ENCODE data around the gene RPL10A.
A peak's percentile ranks its signal among the peaks of the same experiment; 100 is the strongest.
"Not testable (repeated sequence)": the region's sequence is repeated elsewhere in the genome, so short reads cannot be mapped to it uniquely, and the experiment has no call there.

Gene RPL10A
- long read RNA-seq, donor 1, transcript RPL10A-202 (5 exons, 1,063 nt), result minor isoform, 171 of 2,465 reads
- long read RNA-seq, donor 1, transcript RPL10A-201 (6 exons, 716 nt), result major isoform, 1,570 of 2,465 reads
- long read RNA-seq, donor 1, transcript RPL10A-203 (5 exons, 1,069 nt), result minor isoform, 13 of 2,465 reads
- long read RNA-seq, donor 1, transcript RPL10A-204 (6 exons, 962 nt), result minor isoform, 10 of 2,465 reads
- long read RNA-seq, donor 1, partial matches to known transcripts, result 555 of 2,465 reads
- long read RNA-seq, donor 1, other reads (novel, unspliced or antisense), result 146 of 2,465 reads
- long read RNA-seq, donor 2, transcript RPL10A-203 (5 exons, 1,069 nt), result minor isoform, 8 of 1,142 reads
- long read RNA-seq, donor 2, transcript RPL10A-204 (6 exons, 962 nt), result minor isoform, 8 of 1,142 reads
- long read RNA-seq, donor 2, transcript RPL10A-201 (6 exons, 716 nt), result major isoform, 771 of 1,142 reads
- long read RNA-seq, donor 2, transcript RPL10A-202 (5 exons, 1,063 nt), result minor isoform, 72 of 1,142 reads
- long read RNA-seq, donor 2, partial matches to known transcripts, result 223 of 1,142 reads
- long read RNA-seq, donor 2, other reads (novel, unspliced or antisense), result 59 of 1,142 reads
- long read RNA-seq, donor 3, transcript RPL10A-202 (5 exons, 1,063 nt), result minor isoform, 83 of 749 reads
- long read RNA-seq, donor 3, transcript RPL10A-201 (6 exons, 716 nt), result major isoform, 433 of 749 reads
- long read RNA-seq, donor 3, partial matches to known transcripts, result 197 of 749 reads
- long read RNA-seq, donor 3, other reads (novel, unspliced or antisense), result 31 of 749 reads
- long read RNA-seq, donor 4, transcript RPL10A-204 (6 exons, 962 nt), result minor isoform, 10 of 1,344 reads
- long read RNA-seq, donor 4, transcript RPL10A-202 (5 exons, 1,063 nt), result minor isoform, 138 of 1,344 reads
- long read RNA-seq, donor 4, transcript RPL10A-201 (6 exons, 716 nt), result major isoform, 704 of 1,344 reads
- long read RNA-seq, donor 4, transcript RPL10A-203 (5 exons, 1,069 nt), result minor isoform, 10 of 1,344 reads
- long read RNA-seq, donor 4, partial matches to known transcripts, result 427 of 1,344 reads
- long read RNA-seq, donor 4, other reads (novel, unspliced or antisense), result 54 of 1,344 reads
- long read RNA-seq, donor 5, transcript RPL10A-204 (6 exons, 962 nt), result minor isoform, 5 of 1,747 reads
- long read RNA-seq, donor 5, transcript RPL10A-202 (5 exons, 1,063 nt), result minor isoform, 124 of 1,747 reads
- long read RNA-seq, donor 5, transcript RPL10A-203 (5 exons, 1,069 nt), result minor isoform, 10 of 1,747 reads
- long read RNA-seq, donor 5, transcript RPL10A-201 (6 exons, 716 nt), result major isoform, 1,255 of 1,747 reads
- long read RNA-seq, donor 5, partial matches to known transcripts, result 272 of 1,747 reads
- long read RNA-seq, donor 5, other reads (novel, unspliced or antisense), result 80 of 1,747 reads
- long read RNA-seq, donor 6, transcript RPL10A-201 (6 exons, 716 nt), result major isoform, 846 of 1,332 reads
- long read RNA-seq, donor 6, transcript RPL10A-202 (5 exons, 1,063 nt), result minor isoform, 119 of 1,332 reads
- long read RNA-seq, donor 6, transcript RPL10A-203 (5 exons, 1,069 nt), result minor isoform, 13 of 1,332 reads
- long read RNA-seq, donor 6, partial matches to known transcripts, result 268 of 1,332 reads
- long read RNA-seq, donor 6, other reads (novel, unspliced or antisense), result 82 of 1,332 reads
- long read RNA-seq, donor 7, transcript RPL10A-202 (5 exons, 1,063 nt), result minor isoform, 149 of 2,090 reads
- long read RNA-seq, donor 7, transcript RPL10A-201 (6 exons, 716 nt), result major isoform, 1,345 of 2,090 reads
- long read RNA-seq, donor 7, transcript RPL10A-204 (6 exons, 962 nt), result minor isoform, 8 of 2,090 reads
- long read RNA-seq, donor 7, transcript RPL10A-203 (5 exons, 1,069 nt), result minor isoform, 18 of 2,090 reads
- long read RNA-seq, donor 7, partial matches to known transcripts, result 446 of 2,090 reads
- long read RNA-seq, donor 7, other reads (novel, unspliced or antisense), result 123 of 2,090 reads
- long read RNA-seq, donor 8, transcript RPL10A-202 (5 exons, 1,063 nt), result minor isoform, 79 of 1,229 reads
- long read RNA-seq, donor 8, transcript RPL10A-201 (6 exons, 716 nt), result major isoform, 822 of 1,229 reads
- long read RNA-seq, donor 8, transcript RPL10A-203 (5 exons, 1,069 nt), result minor isoform, 6 of 1,229 reads
- long read RNA-seq, donor 8, partial matches to known transcripts, result 251 of 1,229 reads
- long read RNA-seq, donor 8, other reads (novel, unspliced or antisense), result 67 of 1,229 reads

DNA sequence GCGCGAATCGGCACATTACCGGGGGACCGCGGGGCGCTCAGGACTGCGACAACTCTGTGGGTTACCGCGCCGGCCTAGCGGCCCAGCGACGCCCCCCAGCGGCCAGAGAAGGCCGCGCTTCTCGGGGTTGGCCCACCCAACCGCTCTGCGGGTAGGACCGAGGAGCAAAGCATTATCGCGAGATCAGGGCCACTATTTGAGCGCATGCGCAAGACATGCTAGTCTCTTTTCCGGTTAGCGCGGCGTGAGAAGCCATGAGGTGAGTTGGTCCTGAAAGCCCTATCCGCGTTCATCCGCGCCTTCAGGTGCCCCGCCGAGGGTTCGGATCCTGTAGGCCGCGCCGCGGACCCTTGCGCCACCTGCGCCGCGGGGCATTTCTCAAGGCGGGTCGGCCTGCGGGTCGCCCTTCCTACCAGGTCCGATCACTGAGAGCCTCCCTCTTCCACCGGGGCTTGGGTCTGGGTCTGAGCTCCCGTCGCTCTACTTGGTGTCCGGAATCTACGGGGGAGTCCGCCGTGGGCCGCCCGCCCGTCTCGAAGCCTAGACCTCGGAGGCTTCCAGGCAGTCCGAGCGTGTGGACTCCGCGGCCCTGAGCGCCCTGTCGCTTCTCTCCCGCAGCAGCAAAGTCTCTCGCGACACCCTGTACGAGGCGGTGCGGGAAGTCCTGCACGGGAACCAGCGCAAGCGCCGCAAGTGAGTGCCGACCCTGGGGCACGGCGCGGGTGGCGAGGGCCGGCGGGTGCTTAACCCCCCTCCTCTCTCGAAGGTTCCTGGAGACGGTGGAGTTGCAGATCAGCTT is at the start of gene RPL10A:
RPL10A (plus strand) TSS at position 221 of the 799 bp plus-strand sequence; CDS start at position 255, 34 bp downstream.
- DNase-seq, result peak; percentile 96

DNA sequence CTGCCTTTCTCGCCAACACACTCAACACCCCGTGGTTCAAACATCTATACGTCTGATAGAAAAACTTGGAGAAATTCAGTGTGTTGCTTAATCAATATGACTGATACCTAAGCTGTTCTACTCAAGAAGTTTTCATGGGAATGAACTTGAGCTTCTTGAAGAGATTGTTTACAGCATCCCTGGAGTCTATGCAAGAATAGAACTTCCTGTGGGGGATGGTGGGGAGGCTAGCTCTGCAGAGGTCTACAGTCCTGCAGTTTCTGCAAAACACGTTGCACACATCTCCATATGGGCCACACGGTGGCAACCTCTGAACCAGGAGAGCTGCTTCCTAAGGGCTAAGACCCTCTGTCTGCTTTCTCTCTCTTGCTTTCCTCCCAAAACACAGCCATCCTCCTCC is 48.8 kb upstream of the RPL10A start:
- no peak for DNase-seq

DNA sequence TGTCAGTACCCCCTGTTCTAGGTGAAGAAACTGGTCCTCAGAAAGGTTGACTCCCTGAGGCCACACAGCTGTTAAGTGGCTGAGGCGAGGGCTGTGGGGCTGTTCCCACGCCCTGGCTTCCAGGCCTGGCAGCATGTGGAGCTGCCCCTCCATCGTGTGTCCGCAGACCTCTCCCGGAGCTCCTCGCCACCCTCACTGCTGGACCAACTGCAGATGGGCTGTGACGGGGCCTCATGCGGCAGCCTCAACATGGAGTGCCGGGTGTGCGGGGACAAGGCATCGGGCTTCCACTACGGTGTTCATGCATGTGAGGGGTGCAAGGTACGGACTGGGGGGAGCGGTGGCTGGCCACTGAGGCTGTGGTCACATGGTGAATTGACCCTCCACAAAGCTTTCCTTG is 48.2 kb upstream of the RPL10A start:
- DNase-seq, result no peak

DNA sequence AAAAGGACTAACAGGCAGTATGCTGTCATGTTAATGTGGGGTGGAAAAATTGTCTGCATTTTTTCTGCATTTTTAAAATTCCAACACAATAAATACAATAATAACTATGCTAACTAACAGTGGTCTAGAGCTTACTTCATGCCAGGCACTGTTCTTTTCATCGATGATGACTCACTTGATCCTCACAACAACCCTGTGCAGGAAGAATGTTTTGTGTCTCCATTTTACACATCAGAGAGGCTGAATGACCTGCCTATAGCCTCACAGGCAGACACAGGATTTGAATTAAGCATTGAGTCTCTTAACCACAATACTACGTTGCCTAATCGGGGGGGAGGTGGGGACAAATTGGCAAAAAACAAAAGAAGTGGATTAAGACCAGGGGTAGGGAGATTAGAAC is 42.9 kb upstream of the RPL10A start:
- DNase-seq, result no peak

DNA sequence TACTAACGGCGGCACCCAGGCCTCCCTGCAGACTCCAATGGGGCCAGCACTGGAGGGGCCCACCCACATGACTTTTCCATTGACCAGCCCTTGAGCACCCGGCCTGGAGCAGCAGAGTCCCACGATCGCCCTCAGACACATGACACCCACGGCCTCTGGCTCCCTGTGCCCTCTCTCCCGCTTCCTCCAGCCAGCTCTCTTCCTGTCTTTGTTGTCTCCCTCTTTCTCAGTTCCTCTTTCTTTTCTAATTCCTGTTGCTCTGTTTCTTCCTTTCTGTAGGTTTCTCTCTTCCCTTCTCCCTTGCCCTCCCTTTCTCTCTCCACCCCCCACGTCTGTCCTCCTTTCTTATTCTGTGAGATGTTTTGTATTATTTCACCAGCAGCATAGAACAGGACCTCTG is 42.1 kb upstream of the RPL10A start:
- no peak for DNase-seq

DNA sequence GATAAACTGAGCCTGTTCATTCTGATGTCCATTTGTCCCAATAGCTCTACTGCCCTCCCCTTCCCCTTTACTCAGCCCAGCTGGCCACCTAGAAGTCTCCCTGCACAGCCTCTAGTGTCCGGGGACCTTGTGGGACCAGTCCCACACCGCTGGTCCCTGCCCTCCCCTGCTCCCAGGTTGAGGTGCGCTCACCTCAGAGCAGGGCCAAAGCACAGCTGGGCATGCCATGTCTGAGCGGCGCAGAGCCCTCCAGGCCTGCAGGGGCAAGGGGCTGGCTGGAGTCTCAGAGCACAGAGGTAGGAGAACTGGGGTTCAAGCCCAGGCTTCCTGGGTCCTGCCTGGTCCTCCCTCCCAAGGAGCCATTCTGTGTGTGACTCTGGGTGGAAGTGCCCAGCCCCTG is 40.8 kb upstream of the RPL10A start:
- DNase-seq, result no peak

DNA sequence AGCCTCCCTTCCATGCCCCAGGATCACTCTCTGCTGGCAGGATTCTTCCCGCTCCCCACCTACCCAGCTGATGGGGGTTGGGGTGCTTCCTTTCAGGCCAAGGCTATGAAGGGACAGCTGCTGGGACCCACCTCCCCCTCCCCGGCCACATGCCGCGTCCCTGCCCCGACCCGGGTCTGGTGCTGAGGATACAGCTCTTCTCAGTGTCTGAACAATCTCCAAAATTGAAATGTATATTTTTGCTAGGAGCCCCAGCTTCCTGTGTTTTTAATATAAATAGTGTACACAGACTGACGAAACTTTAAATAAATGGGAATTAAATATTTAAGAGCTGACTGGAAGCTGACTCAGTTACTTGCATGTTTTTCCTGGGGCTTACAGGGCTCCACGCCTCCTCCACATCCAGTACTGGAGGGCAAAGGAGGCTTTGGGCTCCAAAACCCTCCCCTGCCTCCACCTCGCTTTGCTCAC is 40.3 kb upstream of the RPL10A start:
- no peak for DNase-seq

DNA sequence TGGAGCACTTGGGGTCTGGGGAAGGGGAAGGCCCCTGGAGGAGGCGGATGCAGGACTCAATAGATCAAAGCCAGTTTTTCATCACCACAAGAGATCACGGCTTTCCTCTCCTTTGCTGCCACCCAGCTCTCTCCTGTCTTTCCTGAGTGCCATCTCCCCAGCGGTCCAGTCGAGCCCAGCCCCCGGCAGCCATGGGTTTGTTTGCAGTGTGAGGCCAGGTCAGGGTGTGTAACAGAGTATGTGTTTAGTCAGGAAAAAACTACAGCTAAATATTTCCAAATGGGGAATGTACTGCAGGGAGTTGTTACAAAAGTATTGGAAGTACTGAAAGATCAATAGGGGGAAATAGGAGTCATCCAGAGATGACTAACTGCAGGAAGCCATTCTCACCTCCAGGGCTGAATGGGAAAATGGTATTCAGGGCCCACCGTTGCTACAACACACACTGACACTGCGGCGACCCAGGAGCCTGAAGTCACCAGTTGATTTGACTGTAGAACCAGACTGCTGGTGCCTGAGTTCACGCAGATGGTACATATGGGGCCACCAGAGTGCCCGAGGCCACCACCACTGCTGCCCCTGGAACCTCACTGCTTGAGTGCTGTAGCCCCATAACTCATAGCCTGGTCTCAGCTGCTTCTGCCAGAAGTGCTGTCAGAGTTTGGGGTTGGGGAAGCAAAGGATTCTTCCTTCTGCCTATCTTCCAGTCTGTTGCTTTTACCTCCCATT is 39.6 kb upstream of the RPL10A start:
- DNase-seq, result no peak

DNA sequence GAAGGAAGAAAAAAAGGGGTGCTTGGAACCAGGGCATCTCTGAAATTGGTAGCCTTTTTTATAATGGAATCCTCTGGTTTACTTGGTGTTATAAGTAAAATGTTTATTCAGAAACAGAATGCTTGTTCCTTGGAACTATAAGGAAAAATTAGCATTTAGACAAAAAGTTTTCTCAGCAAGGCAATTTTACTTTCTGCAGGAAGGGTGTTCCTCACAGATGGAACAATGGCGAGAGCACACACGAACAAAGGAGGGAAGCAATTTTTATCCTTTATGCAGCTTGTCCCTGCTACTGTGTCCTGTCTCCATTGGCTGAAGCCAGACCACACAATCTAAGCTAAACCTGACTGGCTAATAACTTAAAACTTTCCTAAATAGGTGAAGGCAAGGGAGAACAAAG is 38.7 kb upstream of the RPL10A start:
- no peak for DNase-seq

DNA sequence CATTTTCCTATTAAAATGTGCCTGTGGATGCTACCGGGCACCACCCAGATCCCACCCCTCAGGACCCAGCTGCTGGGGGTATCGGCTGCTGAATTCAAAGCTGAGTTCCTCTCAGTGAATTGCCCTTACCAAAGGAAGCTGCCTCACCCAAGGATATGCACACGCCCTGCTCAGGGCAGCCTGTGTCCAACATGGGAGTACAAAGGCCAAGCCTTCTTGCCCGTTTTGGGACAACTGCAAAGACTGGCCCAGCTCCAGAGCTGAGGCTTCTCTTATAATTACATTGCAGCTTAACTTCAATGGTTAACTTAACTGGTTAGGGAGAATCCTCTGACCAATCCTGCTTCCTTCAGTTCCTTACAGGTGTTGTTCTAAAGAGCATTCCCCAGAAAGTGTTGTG is 35.9 kb upstream of the RPL10A start:
- no peak for DNase-seq

DNA sequence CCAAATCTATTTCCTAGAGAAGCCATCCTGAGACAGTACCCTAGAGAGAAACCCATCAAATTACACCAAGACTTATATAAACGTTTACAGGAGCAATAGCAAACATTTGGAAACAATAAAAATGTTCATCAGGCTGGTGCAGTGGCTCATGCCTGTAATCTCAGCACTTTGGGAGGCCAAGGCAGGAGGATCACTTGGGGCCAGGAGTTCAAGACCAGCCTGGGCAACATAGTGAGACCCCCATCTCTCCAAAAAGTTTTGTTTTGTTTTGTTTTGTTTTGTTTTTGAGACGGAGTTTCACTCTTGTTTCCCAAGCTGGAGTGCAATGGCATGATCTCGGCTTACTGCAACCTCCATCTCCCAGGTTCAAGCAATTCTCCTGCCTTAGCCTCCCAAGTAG is 35.5 kb upstream of the RPL10A start:
- DNase-seq, result not testable (repeated sequence)

DNA sequence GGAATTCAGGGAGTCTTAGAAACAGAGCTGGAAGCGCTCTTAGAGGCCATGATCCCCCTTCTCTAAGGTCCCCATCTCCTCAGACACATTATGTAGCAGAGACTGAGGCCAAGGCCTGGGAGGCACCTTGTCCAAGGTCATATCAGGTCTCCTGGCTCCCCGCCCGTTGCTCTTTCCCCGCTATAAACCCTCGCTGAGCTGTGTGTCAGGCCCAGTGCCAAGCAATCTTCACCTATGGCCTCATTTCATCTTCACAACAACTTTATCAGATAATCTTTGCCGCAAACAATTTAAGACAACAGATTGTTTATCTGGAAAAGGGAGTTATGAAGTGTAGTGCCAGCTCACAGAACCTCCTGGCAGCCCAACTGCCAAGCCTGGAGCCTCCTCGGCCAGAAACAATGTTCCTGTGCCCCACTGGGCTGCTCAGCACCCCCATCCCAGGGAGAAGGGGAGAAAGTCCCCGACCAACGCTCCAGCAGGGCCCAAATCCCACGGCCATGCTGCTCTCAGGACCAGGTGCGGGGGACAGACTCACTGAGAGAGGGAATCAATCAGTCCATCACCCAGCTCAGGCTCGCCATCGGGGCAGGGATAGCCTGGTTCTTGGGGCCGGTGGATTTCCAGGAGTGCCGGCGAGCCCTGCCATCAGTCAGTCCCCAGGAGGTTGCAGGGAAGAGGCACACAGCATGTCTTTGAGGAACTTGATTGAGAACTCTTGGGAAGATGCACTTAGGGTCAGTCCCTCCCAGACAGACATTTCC is 32.9 kb upstream of the RPL10A start:
- DNase-seq, result no peak

DNA sequence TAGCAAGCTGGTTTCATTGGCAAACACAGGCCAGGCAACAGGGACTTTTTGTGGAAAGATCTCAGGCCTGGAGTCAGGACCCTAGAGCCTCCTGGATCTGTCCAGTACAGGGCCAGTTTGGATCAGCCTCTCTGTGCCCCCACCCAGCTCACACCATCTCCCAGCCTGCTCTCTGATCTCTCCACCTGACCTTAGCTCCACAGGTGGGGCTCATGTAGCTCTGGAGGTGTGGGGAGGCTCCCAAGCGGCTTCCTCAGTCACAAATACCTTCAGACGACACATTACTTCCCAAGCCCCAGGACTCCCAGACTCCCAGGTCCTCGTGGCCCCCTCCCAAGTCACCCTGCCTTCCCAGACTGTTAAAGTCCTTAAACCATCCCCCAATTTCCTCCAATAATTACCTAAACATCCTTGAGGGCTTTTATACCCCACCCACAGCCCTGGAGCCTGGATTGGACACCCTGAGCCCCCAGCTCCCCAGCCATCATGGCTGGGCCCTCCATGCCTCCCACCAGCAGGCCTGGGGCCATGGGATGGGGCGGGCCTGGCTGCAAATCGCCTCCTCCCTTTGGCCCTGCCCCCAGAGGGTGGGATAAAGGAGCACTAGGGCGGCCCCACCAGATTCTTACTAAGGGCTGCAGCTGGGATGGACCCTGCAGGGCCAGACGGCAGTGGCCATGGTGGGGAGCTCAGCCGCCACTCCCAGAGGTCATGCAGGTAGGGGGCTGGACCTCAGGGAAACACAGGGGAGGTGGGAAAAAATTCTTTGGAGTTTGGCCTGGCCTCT is 31.9 kb upstream of the RPL10A start:
- no peak for DNase-seq

DNA sequence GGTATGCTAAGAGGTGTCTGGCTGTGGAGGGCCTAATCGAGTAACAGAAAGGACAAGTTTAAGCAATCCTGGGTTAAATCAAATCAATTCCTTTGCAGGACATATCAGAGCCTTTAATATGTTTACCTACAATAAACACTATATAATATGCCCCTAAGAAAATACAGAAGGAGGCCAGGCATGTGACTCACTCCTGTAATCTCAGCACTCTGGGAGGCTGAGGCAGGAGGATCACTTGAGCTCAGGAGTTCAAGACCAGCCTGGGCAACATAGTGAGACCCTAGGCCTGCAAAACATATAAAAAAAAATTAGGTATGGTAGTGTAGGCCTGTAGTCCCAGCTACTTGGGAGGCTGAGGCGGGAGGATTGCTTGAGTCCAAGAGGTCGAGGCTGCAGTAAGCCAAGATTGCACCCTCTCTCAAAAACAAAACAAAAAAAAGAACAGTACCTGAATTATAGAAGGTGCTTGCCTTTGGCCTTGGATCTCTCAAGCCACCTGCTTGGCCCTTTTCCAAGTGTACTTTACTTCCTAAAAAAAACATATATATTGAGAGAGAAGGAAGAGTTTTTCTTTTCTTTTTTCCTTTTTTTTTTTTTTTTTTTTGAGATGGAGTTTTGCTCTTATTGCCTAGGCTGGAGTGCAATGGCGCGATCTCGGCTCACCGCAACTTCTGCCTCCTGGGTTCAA is 29.7 kb upstream of the RPL10A start:
- DNase-seq, result not testable (repeated sequence)

DNA sequence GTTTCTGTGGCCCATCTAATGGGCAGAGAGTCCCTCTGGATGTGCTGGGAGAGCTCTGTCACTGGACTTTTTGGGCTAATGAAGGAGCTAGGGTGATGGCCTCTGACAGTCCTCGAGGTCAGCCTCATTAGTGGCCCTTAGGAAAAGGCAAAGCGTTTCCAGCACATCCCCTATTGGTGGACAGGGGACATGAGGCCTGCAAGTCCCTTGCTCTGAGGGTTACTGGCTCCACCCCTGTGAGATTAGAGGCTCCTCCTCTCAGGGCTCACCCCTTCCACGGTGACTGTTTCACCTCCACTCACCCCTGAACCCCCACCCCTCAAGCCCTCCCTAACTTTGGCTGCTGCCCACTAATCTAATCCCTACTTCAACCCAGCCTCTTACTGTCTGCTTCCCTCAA is 28.9 kb upstream of the RPL10A start:
- DNase-seq, result no peak

DNA sequence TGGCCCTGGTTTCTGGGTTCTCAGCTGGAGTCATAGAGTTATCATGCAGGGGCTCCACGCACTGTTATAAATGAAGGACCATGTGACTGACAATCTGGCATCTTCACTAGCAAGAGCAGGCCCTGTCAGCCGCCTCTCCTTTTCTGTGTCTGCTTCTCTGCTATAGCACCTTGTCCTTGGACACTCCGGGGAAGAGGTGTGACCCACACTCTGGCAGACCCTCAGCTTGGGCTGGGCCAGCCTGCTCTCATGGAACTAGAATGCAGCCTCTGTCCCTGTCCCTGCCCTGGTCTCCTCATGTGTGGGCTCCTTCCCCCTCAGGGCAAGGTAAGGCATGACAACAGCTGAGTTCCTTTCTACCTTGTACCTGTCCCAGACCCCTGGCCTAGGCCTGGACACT is 27.0 kb upstream of the RPL10A start:
- DNase-seq, result no peak

Data from right kidney (tissue), 9 donors.